Astrocyte of the spinal cord (primary cell): ENCODE results near the gene NPHP1.

Experiments used
- DNase-seq: peaks from one replicate; pipeline ENCODE4 v3.0.0; 2011; ENCODE audit warnings: low read depth, low spot score
- H3K4me3 ChIP-seq: 2 replicates; pipeline ENCODE4 v1.5.1; 2011; ENCODE audit warnings: low read depth, mild to moderate bottlenecking, low read length, moderate library complexity
- CTCF ChIP-seq: IDR thresholded peaks from 2 replicates; pipeline ENCODE4 v1.5.1; 2012; ENCODE audit warnings: low read depth, mild to moderate bottlenecking, low read length, inconsistent platforms
- in situ Hi-C: cut with HindIII; loops from 2 replicates; pipeline ENCODE4 v1.10.0; 2017; ENCODE audit warnings: low sequenced_read_pairs

The NPHP1 gene

DNA sequence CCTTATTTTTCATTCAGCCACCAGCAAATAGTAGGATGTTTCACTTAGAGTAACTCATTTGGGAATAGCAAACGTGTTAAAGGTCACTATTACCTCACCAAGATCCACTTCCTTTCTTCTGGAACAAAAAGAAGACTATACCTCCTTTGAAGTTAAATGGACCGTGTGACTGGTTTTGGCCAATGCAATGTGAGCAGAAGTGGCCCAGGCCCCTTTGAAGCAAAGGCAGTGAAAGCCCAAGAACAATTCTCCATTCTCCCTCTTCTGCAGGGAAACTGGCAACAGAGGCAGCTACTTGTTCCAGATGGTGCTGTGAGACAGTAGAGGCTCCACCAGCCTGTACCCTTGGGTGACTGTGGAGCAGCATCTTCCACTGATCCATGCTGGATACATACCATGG lies 77.9 kb downstream of the NPHP1 start:
- no peak for TF ChIP-seq CTCF
- H3K4me3 ChIP-seq = no peak overlapping the region
- DNase-seq = no peak
- in situ Hi-C loops = no loop called here

- no peak for TF ChIP-seq CTCF
- H3K4me3 ChIP-seq = no peak overlapping the region
- in situ Hi-C loops = no loop called here
- peak; percentile 15 for DNase-seq
Observed at GRCh38 chr2:110126086-110126773, 78.6 kb downstream of the NPHP1 start.

DNA sequence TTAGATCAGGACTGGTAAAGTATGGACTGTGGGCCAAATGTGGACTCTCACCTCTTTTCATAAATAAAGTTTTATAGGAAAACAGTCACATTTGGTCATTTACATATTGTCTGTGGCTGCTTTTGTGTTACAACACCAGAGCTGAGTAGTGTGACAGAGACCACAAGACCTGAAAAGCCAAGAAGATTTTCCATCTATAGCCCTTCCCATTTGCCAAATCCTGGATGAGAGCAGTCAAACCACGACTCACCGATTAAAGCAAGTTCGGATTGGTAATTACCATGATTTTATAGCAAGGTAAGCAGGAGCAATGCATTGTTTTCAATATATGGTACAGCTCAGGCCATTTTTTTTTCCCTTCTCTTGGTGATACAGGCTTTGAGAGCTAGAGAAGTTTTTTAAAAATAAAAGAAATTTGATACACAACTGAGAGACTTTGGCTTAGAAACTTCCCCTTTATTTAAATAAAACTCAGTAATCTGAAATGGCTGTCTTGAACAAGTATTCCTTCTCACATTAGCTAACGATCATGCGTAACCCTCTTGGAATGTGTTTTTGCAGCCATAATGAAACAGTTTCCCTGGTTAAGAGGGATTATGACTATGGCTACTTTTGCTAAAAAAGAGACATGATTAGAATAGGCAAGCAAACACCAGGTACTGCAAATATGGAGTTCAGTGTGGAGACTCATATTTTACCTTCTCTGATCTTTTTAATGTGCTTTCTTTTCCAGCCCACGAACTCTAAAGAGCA lies 79.7 kb downstream of the NPHP1 start:
- TF ChIP-seq CTCF = no peak
- no peak overlapping the region for H3K4me3 ChIP-seq
- in situ Hi-C loops = no loop called here
- peak; percentile 54 for DNase-seq

DNA sequence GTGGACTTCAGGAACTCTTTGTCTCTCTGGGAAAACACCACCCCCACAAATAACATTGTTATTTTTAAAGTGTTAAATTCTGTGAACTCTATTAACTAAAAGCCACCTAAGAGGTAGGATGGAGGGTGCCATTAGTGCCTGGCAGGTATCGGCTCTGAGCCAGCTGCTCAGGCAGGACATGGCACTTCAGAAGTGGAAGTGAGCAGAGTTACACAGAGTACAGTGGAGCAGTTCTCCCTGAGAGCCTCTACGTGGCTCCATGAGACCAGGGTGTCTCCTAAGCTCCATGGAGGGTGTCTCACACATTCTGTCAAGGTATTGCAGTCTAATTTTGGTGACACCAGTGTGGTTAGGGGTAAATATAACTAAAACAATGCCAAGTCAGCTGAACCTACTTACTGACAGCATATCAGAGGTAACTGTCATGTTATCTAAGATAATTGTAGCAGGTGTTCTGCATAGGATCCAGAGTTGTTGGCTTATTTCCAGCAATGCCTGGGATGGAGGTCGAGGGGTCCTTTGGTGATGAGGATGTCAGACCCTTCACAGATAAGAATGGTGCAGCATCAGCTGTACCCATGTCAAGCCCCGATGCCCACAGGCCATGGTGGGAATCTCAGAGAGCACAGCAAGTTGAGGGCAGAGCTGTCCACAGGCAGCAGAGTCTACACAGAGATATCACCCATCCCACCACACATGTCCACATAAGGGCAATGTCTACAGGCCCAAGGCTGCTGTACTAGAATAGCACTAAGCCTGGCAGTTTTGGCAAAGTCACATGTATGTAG lies 80.6 kb downstream of the NPHP1 start:
- DNase-seq = no peak
- TF ChIP-seq CTCF = no peak
- no peak overlapping the region for H3K4me3 ChIP-seq
- in situ Hi-C loops = no loop called here

DNA sequence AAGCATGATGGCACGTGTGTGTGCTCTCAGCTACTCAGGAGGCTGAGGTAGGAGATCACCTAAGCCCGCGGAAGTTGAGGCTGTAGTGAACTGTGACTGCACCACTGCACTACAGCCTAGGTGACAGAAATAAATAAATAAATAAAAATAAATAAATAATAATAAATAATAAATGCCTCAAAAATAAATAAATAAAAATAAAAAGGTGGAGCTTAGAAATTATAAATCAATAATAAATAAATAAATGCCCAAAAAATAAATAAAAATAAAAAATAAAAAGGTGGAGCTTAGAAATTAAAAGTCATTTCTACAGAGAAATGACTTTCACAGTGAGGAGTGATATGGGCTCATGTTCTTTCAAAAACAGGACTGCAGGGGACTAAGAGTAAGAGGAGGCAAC lies 83.2 kb downstream of the NPHP1 start:
- no peak for TF ChIP-seq CTCF
- in situ Hi-C loops = no loop called here
- H3K4me3 ChIP-seq = no peak overlapping the region
- DNase-seq = no peak

DNA sequence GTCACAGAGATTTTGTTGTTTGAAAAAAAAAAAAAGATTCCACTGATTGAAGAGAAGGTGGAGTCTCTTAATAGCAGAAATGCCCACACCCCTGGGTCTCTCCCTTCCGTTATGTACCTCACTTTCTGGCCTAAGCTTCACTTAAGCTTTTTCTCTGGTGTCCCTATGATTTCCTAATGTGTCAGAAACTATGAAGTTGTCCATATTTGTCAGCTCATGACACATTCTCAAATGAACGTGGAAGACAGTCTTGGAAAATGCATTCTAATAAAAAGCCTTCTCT lies 83.8 kb downstream of the NPHP1 start:
- in situ Hi-C loops = no loop called here
- no peak for DNase-seq
- no peak for TF ChIP-seq CTCF
- H3K4me3 ChIP-seq = no peak overlapping the region
